HepG2 (cell line): ENCODE measurements around the gene SERPINB10. TPM values are rescaled to one million over a fixed set of nuclear protein-coding genes. Genes with fewer than 3 reads are reported as not detected.

Source experiments
- IRF9 ChIP-seq: sonication (generic); formaldehyde crosslinking; IDR thresholded peaks from 2 replicates; pipeline ENCODE4 v1.8.0; 2022; ENCODE audit warnings: missing genetic modification reagents, mild to moderate bottlenecking, borderline replicate concordance
- KDM3A ChIP-seq: IDR thresholded peaks from 2 replicates; pipeline ENCODE4 v1.6.1; 2018; ENCODE audit warnings: low read depth, missing compliant biosample characterization
- NR3C1 ChIP-seq: sonication (generic); formaldehyde crosslinking; IDR thresholded peaks from 2 replicates; pipeline ENCODE4 v1.4.0; 2020; ENCODE audit warnings: missing genetic modification reagents
- SMC3 ChIP-seq: IDR thresholded peaks from 2 replicates; pipeline ENCODE4 v1.6.1; 2011; ENCODE audit warnings: low read length, improper control_type of control experiment
- ZMAT5 ChIP-seq: sonication (generic); formaldehyde crosslinking; IDR thresholded peaks from 2 replicates; pipeline ENCODE4 v1.5.0; 2020; ENCODE audit warnings: mild to moderate bottlenecking, low read depth, missing genetic modification reagents, borderline replicate concordance
- ZNF235 ChIP-seq: sonication (generic); formaldehyde crosslinking; IDR thresholded peaks from 2 replicates; pipeline ENCODE4 v1.8.1; 2023; ENCODE audit warnings: mild to moderate bottlenecking, missing genetic modification reagents, borderline replicate concordance
- ZNF33A ChIP-seq: sonication (generic); formaldehyde crosslinking; IDR thresholded peaks from 2 replicates; pipeline ENCODE4 v1.5.1; 2020; ENCODE audit warnings: missing genetic modification reagents, mild to moderate bottlenecking, moderate library complexity, borderline replicate concordance
- ZNF407 ChIP-seq: sonication (generic); formaldehyde crosslinking; IDR thresholded peaks from one replicate; pipeline ENCODE4 v1.5.1; 2020; ENCODE audit warnings: mild to moderate bottlenecking, missing genetic modification reagents; ENCODE audit errors: not compliant biosample characterization
- ZNF577 ChIP-seq: sonication (generic); formaldehyde crosslinking; IDR thresholded peaks from 2 replicates; pipeline ENCODE4 v1.4.0; 2020; ENCODE audit warnings: mild to moderate bottlenecking, low read depth, missing genetic modification reagents, borderline replicate concordance
- polyA plus RNA-seq, 8 experiments: library from polyadenylated mRNA; depleted of rRNA in 3 of 8; stranded (reverse) in 7 of 8; unstranded in 1 of 8; fragments of >200 nt; fragmentation: Illumina TruSeq in 4 of 8; extraction: Trizol in 4 of 8; gene quantifications; 2 replicates each; pipeline versions ENCODE4 v1.2.1 to v1.2.3, GENCODE V29; 2011 to 2016; ENCODE audit warnings: low read depth in 4 of 8, missing spikeins in 1 of 8, mixed read lengths in 1 of 8; ENCODE audit not compliant: insufficient read depth in 1 of 8
- total RNA-seq, 5 experiments: library from RNA; depleted of rRNA; stranded (reverse); fragments of >200 nt; fragmentation: Illumina TruSeq; extraction: Trizol; gene quantifications; 2 replicates each; pipeline ENCODE4 v1.2.3, GENCODE V29; 2016; ENCODE audit warnings: low read depth in 1 of 5

Gene SERPINB10
- total and polyA plus RNA-seq, 2 of the 13 experiments (the other 11 are each of a cell fraction or from before 2014, with no cell fraction given), result not detected

- TF ChIP-seq ZNF407 (CRISPR knock-in tag), result no peak
- TF ChIP-seq ZNF33A (CRISPR knock-in tag), result no peak
- no peak for TF ChIP-seq IRF9
- TF ChIP-seq NR3C1 (CRISPR knock-in tag), result no peak
- no peak for TF ChIP-seq KDM3A (CRISPR knock-in tag)
- TF ChIP-seq SMC3, result no peak
- no peak for TF ChIP-seq ZNF235 (CRISPR knock-in tag)
- no peak for TF ChIP-seq ZMAT5 (CRISPR knock-in tag)
- no peak for TF ChIP-seq ZNF577 (CRISPR knock-in tag)
Observed at GRCh38 chr18:63907664-63908063, at the start of gene SERPINB10 (continued).
